Measurements from ENCODE around the gene PLCH1.
A peak's percentile ranks its signal among the peaks of the same experiment; 100 is the strongest.

The PLCH1 gene

GRCh38 chr3:155335724-155336354 lies 409.0 kb downstream of the PLCH1 start:
- no peak for DNase-seq (ENCODE audit: low spot score)
- no peak for TF ChIP-seq CTCF (IDR thresholded peaks at IDR 0.05; ENCODE audit: extremely low read depth, insufficient read depth, missing control alignments)
- in situ Hi-C loops (cut with MboI; ENCODE audit: low pct_unique_long_range_greater_than_20kb, low sequenced_read_pairs, unreplicated experiment): loop anchor here (25.0 kb wide), 1 partner anchor 999 kb away; no protein-coding TSS in a partner anchor

GRCh38 chr3:155334914-155335723 lies 409.8 kb downstream of the PLCH1 start:
- in situ Hi-C loops (cut with MboI; ENCODE audit: low pct_unique_long_range_greater_than_20kb, low sequenced_read_pairs, unreplicated experiment): loop anchor here (25.0 kb wide), 1 partner anchor 998 kb away; no protein-coding TSS in a partner anchor
- no peak for TF ChIP-seq CTCF (IDR thresholded peaks at IDR 0.05; ENCODE audit: extremely low read depth, insufficient read depth, missing control alignments)
- peak; percentile 12 for DNase-seq (ENCODE audit: low spot score)

GRCh38 chr3:155334215-155334913 lies 410.5 kb downstream of the PLCH1 start:
- in situ Hi-C loops (cut with MboI; ENCODE audit: low pct_unique_long_range_greater_than_20kb, low sequenced_read_pairs, unreplicated experiment): loop anchor here (25.0 kb wide), 1 partner anchor 997 kb away; no protein-coding TSS in a partner anchor
- TF ChIP-seq CTCF (IDR thresholded peaks at IDR 0.05; ENCODE audit: extremely low read depth, insufficient read depth, missing control alignments): no peak
- no peak for DNase-seq (ENCODE audit: low spot score)

GRCh38 chr3:155332716-155333115 lies 412.2 kb downstream of the PLCH1 start:
- in situ Hi-C loops (cut with MboI; ENCODE audit: low pct_unique_long_range_greater_than_20kb, low sequenced_read_pairs, unreplicated experiment): loop anchor here (25.0 kb wide), 1 partner anchor 995 kb away; no protein-coding TSS in a partner anchor
- TF ChIP-seq CTCF (IDR thresholded peaks at IDR 0.05; ENCODE audit: extremely low read depth, insufficient read depth, missing control alignments): no peak
- DNase-seq (ENCODE audit: low spot score): no peak

- no peak for TF ChIP-seq CTCF (IDR thresholded peaks at IDR 0.05; ENCODE audit: extremely low read depth, insufficient read depth, missing control alignments)
- in situ Hi-C loops (cut with MboI; ENCODE audit: low pct_unique_long_range_greater_than_20kb, low sequenced_read_pairs, unreplicated experiment): loop anchor here (25.0 kb wide), 1 partner anchor 994 kb away; no protein-coding TSS in a partner anchor
- DNase-seq (ENCODE audit: low spot score): no peak
These were observed 413.8 kb downstream of the PLCH1 start for GRCh38 chr3:155331078-155331477.

- no peak for TF ChIP-seq CTCF (IDR thresholded peaks at IDR 0.05; ENCODE audit: extremely low read depth, insufficient read depth, missing control alignments)
- in situ Hi-C loops (cut with MboI; ENCODE audit: low pct_unique_long_range_greater_than_20kb, low sequenced_read_pairs, unreplicated experiment): loop anchor here (25.0 kb wide), 1 partner anchor 993 kb away; no protein-coding TSS in a partner anchor
- DNase-seq (ENCODE audit: low spot score): no peak
These were observed 414.5 kb downstream of the PLCH1 start for GRCh38 chr3:155330370-155330769.

All from GM13977 (cell line).